GM12878 (cell line): ENCODE measurements around the gene BAAT. TPM values are rescaled to one million over a fixed set of nuclear protein-coding genes. Genes with fewer than 3 reads are reported as not detected.

Source experiments
- ATAC-seq: fragments of 200-7000 bp; cut with Tn5 transposase; 3 replicates; pipeline ENCODE4 v1.9.1; 2020; ENCODE audit warnings: mild to moderate bottlenecking, moderate library complexity
- BruUV-seq: library from RNA; stranded (reverse); fragments of 400-500 nt; replicated peaks from 2 replicates; lab custom pipeline; 2021; lab: Mats Ljungman, UMichigan
- CTCF ChIA-PET: fragments of 300-600 bp; sonication (Branson Sonifier 250); formaldehyde crosslinking; extraction: SDS; loops from one replicate; lab custom pipeline; 2021; ENCODE audit warnings: inconsistent platforms; lab: Yijun Ruan, JAX
- POLR2A ChIA-PET: fragments of 350-600 bp; formaldehyde crosslinking; extraction: SDS; loops from one replicate; lab custom pipeline; 2021; ENCODE audit warnings: inconsistent platforms; lab: Charles Lee
- RAD21 ChIA-PET: fragments of 300-600 bp; sonication (Branson Sonifier 250); formaldehyde crosslinking; loops from one replicate; lab custom pipeline; 2023; ENCODE audit warnings: antibody characterized with exemption; ENCODE audit not compliant: unreplicated experiment; lab: Charles Lee
- SMC1A ChIA-PET: fragments of 300-600 bp; sonication (Branson Sonifier 250); formaldehyde crosslinking; loops from one replicate; lab custom pipeline; 2023; ENCODE audit not compliant: unreplicated experiment, uncharacterized antibody; lab: Charles Lee
- DNase-seq: peaks from one replicate; pipeline ENCODE4 v3.0.0-alpha.2; 2011; ENCODE audit warnings: low read depth, low spot score
- FAIRE-seq: peaks from 3 replicates; lab custom pipeline; 2011; peaks lifted over from hg19 to GRCh38; lab: Jason Lieb, UNC
- H2AFZ ChIP-seq: 2 replicates; pipeline ENCODE4 v1.6.0; 2011; ENCODE audit warnings: low read depth, low read length, control low read depth; ENCODE audit not compliant: control insufficient read depth
- H3K27ac ChIP-seq: 2 replicates; pipeline ENCODE4 v1.5.1; 2011; ENCODE audit warnings: control low read depth; ENCODE audit not compliant: control insufficient read depth, insufficient read depth
- H3K27me3 ChIP-seq, 2 experiments: replicated peaks in 1 of 2; 2 replicates each; pipeline versions ENCODE4 v1.6.0 to v1.6.1; 2011; ENCODE audit warnings: low read length in 1 of 2; ENCODE audit not compliant: control insufficient read depth in 2 of 2, insufficient read depth in 2 of 2
- H3K36me3 ChIP-seq, 2 experiments: 2 replicates each; pipeline ENCODE4 v1.5.1; 2011; ENCODE audit warnings: low read length in 1 of 2; ENCODE audit not compliant: control insufficient read depth in 2 of 2, insufficient read depth in 2 of 2
- H3K4me1 ChIP-seq: 2 replicates; pipeline ENCODE4 v1.6.1; 2011; ENCODE audit warnings: mild to moderate bottlenecking, low read length, moderate library complexity, mixed read lengths; ENCODE audit not compliant: control insufficient read depth, insufficient read depth
- H3K4me2 ChIP-seq: 2 replicates; pipeline ENCODE4 v1.6.0; 2011; ENCODE audit warnings: control low read depth; ENCODE audit not compliant: control insufficient read depth, insufficient read depth
- H3K4me3 ChIP-seq: fragments of 200-600 bp; sonication (generic); 2 replicates; pipeline ENCODE4 v1.5.1; 2016
- H3K79me2 ChIP-seq: 2 replicates; pipeline ENCODE4 v1.6.0; 2011; ENCODE audit warnings: low read length; ENCODE audit not compliant: control insufficient read depth, insufficient read depth
- H3K9ac ChIP-seq: 2 replicates; pipeline ENCODE4 v1.8.0; 2011; ENCODE audit warnings: low read length, control low read depth, mixed read lengths; ENCODE audit not compliant: control insufficient read depth, insufficient read depth
- H3K9me3 ChIP-seq: replicated peaks from 3 replicates; pipeline ENCODE4 v1.5.1; 2011; ENCODE audit warnings: mild to moderate bottlenecking, low read length; ENCODE audit not compliant: control insufficient read depth, insufficient read depth
- H4K20me1 ChIP-seq: 2 replicates; pipeline ENCODE4 v1.6.0; 2011; ENCODE audit not compliant: control insufficient read depth, insufficient read depth
- BMI1 ChIP-seq: fragments of 450-650 bp; IDR thresholded peaks from 2 replicates; pipeline ENCODE4 v1.6.1; 2016; ENCODE audit warnings: mild to moderate bottlenecking, moderate library complexity, borderline replicate concordance
- CBX5 ChIP-seq: sonication (generic); IDR thresholded peaks from 2 replicates; pipeline ENCODE4 v1.6.1; 2016; ENCODE audit warnings: low read depth, moderate library complexity, mild to moderate bottlenecking, inconsistent platforms
- CEBPB ChIP-seq, 2 experiments: fragments of 150-350 bp in 1 of 2; IDR thresholded peaks; 2 replicates each; pipeline ENCODE4 v1.6.1; 2012 to 2014; ENCODE audit warnings: low read depth in 2 of 2, low read length in 2 of 2, borderline replicate concordance in 1 of 2, inconsistent platforms in 1 of 2
- FOXK2 ChIP-seq: fragments of 450-650 bp; IDR thresholded peaks from 2 replicates; pipeline ENCODE4 v1.6.1; 2017; ENCODE audit warnings: mild to moderate bottlenecking, moderate library complexity
- HDAC6 ChIP-seq: fragments of 200-600 bp; sonication (generic); IDR thresholded peaks from one replicate; pipeline ENCODE4 v1.8.0; 2017; ENCODE audit warnings: antibody characterized with exemption; ENCODE audit not compliant: unreplicated experiment
- IRF4 ChIP-seq: IDR thresholded peaks from 2 replicates; pipeline ENCODE4 v1.6.1; 2011; ENCODE audit warnings: low read depth, low read length
- MAX ChIP-seq: IDR thresholded peaks from 2 replicates; pipeline ENCODE4 v1.6.1; 2012; ENCODE audit warnings: low read depth, low read length, improper control_type of control experiment
- MYC ChIP-seq: IDR thresholded peaks from 2 replicates; pipeline ENCODE4 v1.6.1; 2011; ENCODE audit warnings: mild to moderate bottlenecking, low read length, moderate library complexity, inconsistent platforms; ENCODE audit not compliant: insufficient read depth, insufficient replicate concordance, insufficient read length, severe bottlenecking
- NFIC ChIP-seq: IDR thresholded peaks from 2 replicates; pipeline ENCODE4 v1.6.1; 2012; ENCODE audit warnings: low read depth, mild to moderate bottlenecking, inconsistent platforms, low read length, moderate library complexity
- NFYA ChIP-seq: IDR thresholded peaks from 2 replicates; pipeline ENCODE4 v1.6.1; 2011; ENCODE audit warnings: low read depth, mild to moderate bottlenecking, low read length, improper control_type of control experiment, borderline replicate concordance
- NR2F1 ChIP-seq: fragments of 450-650 bp; conservative IDR thresholded peaks from 2 replicates; pipeline ENCODE4 v1.6.1; 2017; ENCODE audit warnings: mild to moderate bottlenecking
- POLR2AphosphoS2 ChIP-seq: IDR thresholded peaks from 2 replicates; pipeline ENCODE4 v1.6.1; 2011; ENCODE audit warnings: low read depth, mild to moderate bottlenecking, low read length, improper control_type of control experiment, moderate library complexity
- SPI1 ChIP-seq: IDR thresholded peaks from 2 replicates; pipeline ENCODE4 v1.6.1; 2011; ENCODE audit warnings: low read depth, mild to moderate bottlenecking, low read length, moderate library complexity, borderline replicate concordance; ENCODE audit not compliant: insufficient read depth
- SUZ12 ChIP-seq: fragments of 200-600 bp; sonication (generic); IDR thresholded peaks from one replicate; pipeline ENCODE4 v1.6.1; 2018; ENCODE audit warnings: antibody characterized with exemption, mild to moderate bottlenecking; ENCODE audit not compliant: unreplicated experiment
- ZNF207 ChIP-seq: fragments of 450-650 bp; IDR thresholded peaks from 2 replicates; pipeline ENCODE4 v1.6.1; 2014; ENCODE audit warnings: antibody characterized with exemption, mild to moderate bottlenecking, borderline replicate concordance
- WGBS: methylation state at CpG from one replicate; pipeline ENCODE4 v1.1.6; 2016; ENCODE audit warnings: low lambda C conversion rate; ENCODE audit not compliant: insufficient replicate concordance, insufficient coverage; ENCODE audit errors: missing lambda C conversion rate; 5-methylcytosine and 5-hydroxymethylcytosine counted together
- in situ Hi-C: fragments of 300-500 bp; cut with MboI; formaldehyde crosslinking; loops from 9 replicates; pipeline ENCODE4 v1.14.3; 2018; ENCODE audit warnings: mixed read lengths
- intact Hi-C: fragments of 100-400 bp; cut with micrococcal nuclease; formaldehyde crosslinking; loops from one replicate; pipeline ENCODE4 v1.14.2; 2022; ENCODE audit not compliant: unreplicated experiment
- polyA plus RNA-seq, 11 experiments: library from polyadenylated mRNA; depleted of rRNA in 4 of 11; unstranded in 6 of 11; stranded (reverse) in 5 of 11; fragments of >200 nt; fragmentation: Nextera tagmentation in 4 of 11; fragmentation: Illumina TruSeq in 1 of 11; extraction: Ambion mirVana in 4 of 11; extraction: Trizol in 1 of 11; gene quantifications; 1 replicate in 1 of 11; 2 replicates in 10 of 11; pipeline versions ENCODE4 v1.2.1 to v1.2.3, GENCODE V29; 2011 to 2016; ENCODE audit warnings: inconsistent platforms in 2 of 11, missing spikeins in 2 of 11, low read depth in 1 of 11
- total RNA-seq, 4 experiments: library from RNA; depleted of rRNA in 3 of 4; stranded (reverse); fragments of >200 nt in 3 of 4; fragmentation: Illumina TruSeq in 1 of 4; extraction: Trizol in 1 of 4; gene quantifications; 2 replicates each; pipeline versions ENCODE4 v1.2.1 to v1.2.3, GENCODE V29; 2013 to 2021

BAAT gene
- total and polyA plus RNA-seq, 10 of the 15 experiments (the other 5 are each of a cell fraction or from before 2014, with no cell fraction given) = 0.02 to 0.26 (median 0.06) TPM; not detected in 2

- H3K9ac ChIP-seq = no peak overlapping the region
- 95% methylated on average over 5 of the region's 5 CpGs for WGBS
- H3K9me3 ChIP-seq = peaks cover 41% of the 10 kb centered on the region
- ChIA-PET CTCF (interaction anchor here (0.9 to 1.0 kb wide), 2 partner anchors 20 to 27 kb away, joined by 3 to 4 read pairs; partner anchors contain the start of gene ALDOB), SMC1A (interaction anchor here (1.0 to 1.5 kb wide), 3 partner anchors 13 to 41 kb away, joined by 3 to 4 read pairs (median 3); no protein-coding TSS in a partner anchor), POLR2A (interaction anchor here (0.6 to 0.9 kb wide), 2 partner anchors 13 to 23 kb away, joined by 3 read pairs; no protein-coding TSS in a partner anchor), RAD21 (interaction anchor here (2.2 kb wide), 1 partner anchor 10 kb away, joined by 6 read pairs; the partner anchor contains the start of genes MRPL50 and ZNF189)
- peak; percentile 35; the same call in 1 of the 2 replicates for TF ChIP-seq CBX5
- TF ChIP-seq SUZ12 = no peak
- DNase-seq (no peak), ATAC-seq (no peak), FAIRE-seq (no peak)
- BruUV-seq = no TSS peak
- no peak overlapping the region for H3K27ac ChIP-seq
- no peaks in the 10 kb centered on the region for H3K79me2 ChIP-seq
- H3K27me3 ChIP-seq = no peaks in the 10 kb centered on the region
- intact Hi-C loops (no loop called here), in situ Hi-C loops (no loop called here)
- H3K4me1 ChIP-seq = no peaks in the 10 kb centered on the region
- no peaks in the 10 kb centered on the region for H4K20me1 ChIP-seq
- no peak overlapping the region for H3K4me3 ChIP-seq
- no peak overlapping the region for H3K4me2 ChIP-seq
- no peak overlapping the region for H2AFZ ChIP-seq
- H3K36me3 ChIP-seq = peaks cover 6 to 31% of the 10 kb centered on the region in 2 experiments
Measured at GRCh38 chr9:101408374-101409078, 23.7 kb upstream of the BAAT start.

- H3K36me3 ChIP-seq = peaks cover 5 to 54% of the 10 kb centered on the region in 2 experiments
- H3K4me1 ChIP-seq = 0 out of 2 replicates have a peak, but pooled peaks cover 3% of the 10 kb centered on the region
- CTCF ChIA-PET = interaction anchor here (0.8 to 1.6 kb wide), 5 partner anchors 11 to 94 kb away, joined by 3 to 10 read pairs (median 3); no protein-coding TSS in a partner anchor
- no peaks in the 10 kb centered on the region for H3K27me3 ChIP-seq
- WGBS = 94% methylated on average over 9 of the region's 9 CpGs
- no peak overlapping the region for H3K9ac ChIP-seq
- no peak overlapping the region for H2AFZ ChIP-seq
- FAIRE-seq (no peak), ATAC-seq (no peak), DNase-seq (no peak)
- SMC1A ChIA-PET = interaction anchor here (0.8 to 1.9 kb wide), 7 partner anchors 14 to 48 kb away, joined by 3 to 5 read pairs (median 4); no protein-coding TSS in a partner anchor
- H3K9me3 ChIP-seq = peaks cover 32% of the 10 kb centered on the region
- H3K79me2 ChIP-seq = peaks cover 23% of the 10 kb centered on the region
- RAD21 ChIA-PET = interaction anchor here (0.9 kb wide), 1 partner anchor 55 kb away, joined by 3 read pairs; no protein-coding TSS in a partner anchor
- H3K27ac ChIP-seq = no peak overlapping the region
- H3K4me3 ChIP-seq = no peak overlapping the region
- BruUV-seq = no TSS peak
- no peak overlapping the region for H3K4me2 ChIP-seq
- intact Hi-C loops = no loop called here
- POLR2A ChIA-PET = interaction anchor here (1.2 kb wide), 1 partner anchor 23 kb away, joined by 3 read pairs; no protein-coding TSS in a partner anchor
- no peaks in the 10 kb centered on the region for H4K20me1 ChIP-seq
- in situ Hi-C loops = no loop called here
- TF ChIP-seq ZNF207 = no peak
- no peak for TF ChIP-seq MYC
- no peak for TF ChIP-seq POLR2AphosphoS2
- no peak for TF ChIP-seq IRF4
- TF ChIP-seq SPI1 = no peak
- TF ChIP-seq NFIC = no peak
- TF ChIP-seq HDAC6 = no peak
- no peak for TF ChIP-seq FOXK2
- TF ChIP-seq NR2F1 = no peak
- no peak for TF ChIP-seq BMI1
- no peak for TF ChIP-seq NFYA
- TF ChIP-seq MAX = no peak
- no peak for TF ChIP-seq CEBPB (IDR thresholded peaks at IDR 0.05; ENCODE audit: borderline replicate concordance in 1 of 2, low read depth in 2 of 2, low read length in 2 of 2)
Measured at GRCh38 chr9:101403516-101404285, 18.9 kb upstream of the BAAT start.
